ENCODE measurements around the gene SLC6A11.

- no peak for TF ChIP-seq POLR2A (IDR thresholded peaks at IDR 0.05)
- TF ChIP-seq CTCF (IDR thresholded peaks at IDR 0.05), result no peak
These were observed 21.8 kb downstream of the SLC6A11 start for GRCh38 chr3:10837849-10838248.
